ENCODE measurements around the gene GDPGP1. TPM values are rescaled to one million over a fixed set of nuclear protein-coding genes. Genes with fewer than 3 reads are reported as not detected.

Gene GDPGP1
- total and polyA plus RNA-seq, 7 experiments from 2014 or later = 0.61 to 16.3 (median 11.6) TPM

GRCh38 chr15:90189781-90190467 lies 44.1 kb upstream of the GDPGP1 start:
- peaks cover 29 to 59% (median 37%) of the 10 kb centered on the region in 7 donors for H3K4me1 Mint-ChIP-seq
- CTCF ChIA-PET = interaction anchor here (0.8 kb wide), 1 partner anchor 11 kb away, joined by 3 read pairs; the partner anchor contains the start of gene SEMA4B
- Histone ChIP-seq H3K27ac (ENCODE audit: low read depth, low read length) (no peak overlapping the region), H3K36me3 (ENCODE audit: control insufficient read depth in 2 of 3, insufficient read depth in 3 of 3, low read length in 3 of 3) (no peaks in the 10 kb centered on the region), H3K4me1 (ENCODE audit: control insufficient read depth in 2 of 2, insufficient read depth in 2 of 2, low read length in 2 of 2) (peaks cover 13 to 27% of the 10 kb centered on the region in 2 donors), H3K4me3 (ENCODE audit: low read length) (no peak overlapping the region), H3K9me3 (ENCODE audit: control insufficient read depth in 2 of 3, low read length in 3 of 3) (no peaks in the 10 kb centered on the region), H3K27me3 (ENCODE audit: control insufficient read depth in 2 of 2, insufficient read depth in 2 of 2, low read length in 2 of 2) (no peaks in the 10 kb centered on the region)
- peak overlapping the region in 4 of 9 donors; percentile 2 to 62 (median 30) for H3K27ac Mint-ChIP-seq
- peaks cover 0 to 5% (median 0%) of the 10 kb centered on the region in 5 donors for H3K27me3 Mint-ChIP-seq
- POLR2A ChIA-PET = interaction anchor here (1.1 to 4.2 kb wide), 2 partner anchors 29 to 43 kb away, joined by 3 to 32 read pairs; partner anchors contain the start of genes CIB1 and GDPGP1
- no peak for DNase-seq
- ATAC-seq = no peak
- H3K36me3 Mint-ChIP-seq = peaks cover 0 to 11% (median 0%) of the 10 kb centered on the region in 5 donors
- intact Hi-C loops (cut with micrococcal nuclease) = no loop called here
- no peaks in the 10 kb centered on the region for H3K9me3 Mint-ChIP-seq
- no peak overlapping the region for H3K4me3 Mint-ChIP-seq

- intact Hi-C loops (cut with micrococcal nuclease) = loop anchor here in 1 of 2 donors (1.0 kb wide), 2 partner anchors 11 to 29 kb away; partner anchors contain the start of gene SEMA4B
- ChIA-PET POLR2A (interaction anchor here (1.2 to 4.2 kb wide), 3 partner anchors 10 to 523 kb away, joined by 3 to 32 read pairs (median 31); partner anchors contain the start of genes CIB1, GDPGP1 and SEMA4B), CTCF (interaction anchor here (1.2 kb wide), 1 partner anchor 31 kb away, joined by 5 read pairs; no protein-coding TSS in a partner anchor)
- Histone ChIP-seq H3K27me3 (ENCODE audit: control insufficient read depth in 2 of 2, insufficient read depth in 2 of 2, low read length in 2 of 2) (no peaks in the 10 kb centered on the region), H3K36me3 (ENCODE audit: control insufficient read depth in 2 of 3, insufficient read depth in 3 of 3, low read length in 3 of 3) (no peaks in the 10 kb centered on the region), H3K4me3 (ENCODE audit: low read length) (no peak overlapping the region), H3K4me1 (ENCODE audit: control insufficient read depth in 2 of 2, insufficient read depth in 2 of 2, low read length in 2 of 2) (peaks cover 7 to 21% of the 10 kb centered on the region in 2 donors), H3K27ac (ENCODE audit: low read depth, low read length) (no peak overlapping the region), H3K9me3 (ENCODE audit: control insufficient read depth in 2 of 3, low read length in 3 of 3) (no peaks in the 10 kb centered on the region)
- Mint-ChIP-seq H3K9me3 (no peaks in the 10 kb centered on the region), H3K36me3 (peaks cover 0 to 12% (median 0%) of the 10 kb centered on the region in 5 donors), H3K27ac (peak overlapping the region in 5 of 9 donors; percentile 2 to 86 (median 62)), H3K27me3 (no peaks in the 10 kb centered on the region), H3K4me1 (peaks cover 22 to 54% (median 31%) of the 10 kb centered on the region in 7 donors), H3K4me3 (no peak overlapping the region)
- peak; percentile 37 for ATAC-seq
- DNase-seq = no peak
These were observed 43.2 kb upstream of the GDPGP1 start for GRCh38 chr15:90190606-90191343.

- H3K27me3 Mint-ChIP-seq = no peaks in the 10 kb centered on the region
- H3K4me1 Mint-ChIP-seq = peaks cover 22 to 54% (median 31%) of the 10 kb centered on the region in 7 donors
- peak overlapping the region in 9 of 10 donors; percentile 44 to 88 (median 80) for H3K4me3 Mint-ChIP-seq
- Histone ChIP-seq H3K4me3 (ENCODE audit: low read length) (no peak overlapping the region), H3K36me3 (ENCODE audit: control insufficient read depth in 2 of 3, insufficient read depth in 3 of 3, low read length in 3 of 3) (no peaks in the 10 kb centered on the region), H3K27me3 (ENCODE audit: control insufficient read depth in 2 of 2, insufficient read depth in 2 of 2, low read length in 2 of 2) (no peaks in the 10 kb centered on the region), H3K9me3 (ENCODE audit: control insufficient read depth in 2 of 3, low read length in 3 of 3) (no peaks in the 10 kb centered on the region), H3K4me1 (ENCODE audit: control insufficient read depth in 2 of 2, insufficient read depth in 2 of 2, low read length in 2 of 2) (peaks cover 7 to 21% of the 10 kb centered on the region in 2 donors), H3K27ac (ENCODE audit: low read depth, low read length) (no peak overlapping the region)
- no peaks in the 10 kb centered on the region for H3K9me3 Mint-ChIP-seq
- H3K36me3 Mint-ChIP-seq = peaks cover 0 to 15% (median 0%) of the 10 kb centered on the region in 5 donors
- peak overlapping the region; percentile 75 to 95 (median 85) for H3K27ac Mint-ChIP-seq
- ChIA-PET CTCF (interaction anchor here (1.0 to 2.3 kb wide), 6 partner anchors 9 to 39 kb away, joined by 3 to 10 read pairs (median 4); no protein-coding TSS in a partner anchor), POLR2A (interaction anchor here (1.0 to 4.2 kb wide), 4 partner anchors 10 to 523 kb away, joined by 3 to 32 read pairs (median 18); partner anchors contain the start of genes CIB1, GDPGP1 and SEMA4B)
- DNase-seq (no peak), ATAC-seq (no peak)
- intact Hi-C loops (cut with micrococcal nuclease) = loop anchor here in 1 of 2 donors (1.0 kb wide), 2 partner anchors 10 to 28 kb away; partner anchors contain the start of gene SEMA4B
These were observed 42.7 kb upstream of the GDPGP1 start for GRCh38 chr15:90191344-90191687.

GRCh38 chr15:90191794-90192509 lies 42.1 kb upstream of the GDPGP1 start:
- ChIA-PET CTCF (interaction anchor here (0.6 to 2.3 kb wide), 9 partner anchors 8 to 550 kb away, joined by 3 to 10 read pairs (median 4); no protein-coding TSS in a partner anchor), POLR2A (interaction anchor here (1.0 to 4.2 kb wide), 4 partner anchors 9 to 522 kb away, joined by 3 to 32 read pairs (median 18); partner anchors contain the start of genes CIB1, GDPGP1 and SEMA4B)
- H3K4me3 Mint-ChIP-seq = peak overlapping the region; percentile 78 to 88 (median 82)
- peak overlapping the region; percentile 75 to 95 (median 85) for H3K27ac Mint-ChIP-seq
- peak; percentile 17 to 56 (median 53) for DNase-seq
- no peaks in the 10 kb centered on the region for H3K27me3 Mint-ChIP-seq
- Histone ChIP-seq H3K4me3 (ENCODE audit: low read length) (no peak overlapping the region), H3K27ac (ENCODE audit: low read depth, low read length) (peak overlapping the region; percentile 9), H3K4me1 (ENCODE audit: control insufficient read depth in 2 of 2, insufficient read depth in 2 of 2, low read length in 2 of 2) (peaks cover 7 to 21% of the 10 kb centered on the region in 2 donors), H3K36me3 (ENCODE audit: control insufficient read depth in 2 of 3, insufficient read depth in 3 of 3, low read length in 3 of 3) (no peaks in the 10 kb centered on the region), H3K27me3 (ENCODE audit: control insufficient read depth in 2 of 2, insufficient read depth in 2 of 2, low read length in 2 of 2) (no peaks in the 10 kb centered on the region), H3K9me3 (ENCODE audit: control insufficient read depth in 2 of 3, low read length in 3 of 3) (no peaks in the 10 kb centered on the region)
- H3K9me3 Mint-ChIP-seq = no peaks in the 10 kb centered on the region
- ATAC-seq = peak; percentile 83
- intact Hi-C loops (cut with micrococcal nuclease) = loop anchor here in 1 of 2 donors (1.0 to 2.0 kb wide), 3 partner anchors 9 to 73 kb away; partner anchors contain the start of genes NGRN and SEMA4B
- H3K4me1 Mint-ChIP-seq = peaks cover 22 to 54% (median 31%) of the 10 kb centered on the region in 7 donors
- H3K36me3 Mint-ChIP-seq = peaks cover 0 to 15% (median 0%) of the 10 kb centered on the region in 5 donors

- no peaks in the 10 kb centered on the region for H3K27me3 Mint-ChIP-seq
These were observed 40.8 kb upstream of the GDPGP1 start for GRCh38 chr15:90192961-90193786.

More at GRCh38 chr15:90192961-90193786, 40.8 kb upstream of the GDPGP1 start:
- H3K4me1 ChIP-seq (ENCODE audit: control insufficient read depth in 2 of 2, insufficient read depth in 2 of 2, low read length in 2 of 2) = peaks cover 7 to 21% of the 10 kb centered on the region in 2 donors
- H3K9me3 Mint-ChIP-seq = no peaks in the 10 kb centered on the region
- CTCF ChIA-PET = interaction anchor here (0.5 to 2.3 kb wide), 4 partner anchors 25 to 189 kb away, joined by 3 to 10 read pairs (median 6); no protein-coding TSS in a partner anchor
- peak overlapping the region; percentile 55 to 91 (median 81) for H3K27ac Mint-ChIP-seq
- H3K9me3 ChIP-seq (ENCODE audit: control insufficient read depth in 2 of 3, low read length in 3 of 3) = no peaks in the 10 kb centered on the region
- peaks cover 22 to 48% (median 28%) of the 10 kb centered on the region in 7 donors for H3K4me1 Mint-ChIP-seq
- ATAC-seq (peak; percentile 41), DNase-seq (peak in 4 of 9 donors; percentile 12 to 30 (median 25))
- POLR2A ChIA-PET = interaction anchor here (0.7 to 4.2 kb wide), 6 partner anchors 8 to 320 kb away, joined by 3 to 32 read pairs (median 4); partner anchors contain the start of genes CIB1, GDPGP1 and SEMA4B
- H3K27ac ChIP-seq (ENCODE audit: low read depth, low read length) = peak overlapping the region; percentile 44
- H3K4me3 Mint-ChIP-seq = peak overlapping the region in 9 of 10 donors; percentile 34 to 88 (median 71)
- intact Hi-C loops (cut with micrococcal nuclease) = loop anchor here in 1 of 2 donors (1.0 to 2.0 kb wide), 2 partner anchors 38 to 72 kb away; partner anchors contain the start of gene NGRN
- no peaks in the 10 kb centered on the region for H3K36me3 ChIP-seq (ENCODE audit: control insufficient read depth in 2 of 3, insufficient read depth in 3 of 3, low read length in 3 of 3)
- no peaks in the 10 kb centered on the region for H3K27me3 ChIP-seq (ENCODE audit: control insufficient read depth in 2 of 2, insufficient read depth in 2 of 2, low read length in 2 of 2)
- no peak overlapping the region for H3K4me3 ChIP-seq (ENCODE audit: low read length)
- H3K36me3 Mint-ChIP-seq = peaks cover 0 to 12% (median 0%) of the 10 kb centered on the region in 5 donors
